Mesenchymal stem cell (in vitro differentiated cells and primary cell): ENCODE measurements around the gene STAU1.

ENCODE experiments used
- DNase-seq: peaks from one replicate; pipeline ENCODE4 v3.0.0-alpha.2; 2013
- H2AFZ ChIP-seq: one replicate; pipeline ENCODE4 v1.6.1; 2013; ENCODE audit warnings: low read depth, mild to moderate bottlenecking, control low read depth, inconsistent platforms, low read length, moderate library complexity
- H2AK5ac ChIP-seq: 2 replicates; pipeline ENCODE4 v1.6.1; 2013; ENCODE audit warnings: low read length, moderate library complexity, mild to moderate bottlenecking, inconsistent platforms; ENCODE audit not compliant: severe bottlenecking
- H2BK120ac ChIP-seq: one replicate; pipeline ENCODE4 v1.6.1; 2013; ENCODE audit warnings: low read depth, mild to moderate bottlenecking, inconsistent platforms, low read length, moderate library complexity
- H2BK12ac ChIP-seq, 2 experiments: one replicate each; pipeline ENCODE4 v1.6.1; 2013; ENCODE audit warnings: inconsistent platforms in 2 of 2, low read length in 2 of 2, mild to moderate bottlenecking in 2 of 2, moderate library complexity in 2 of 2, control low read depth in 1 of 2
- H2BK15ac ChIP-seq: one replicate; pipeline ENCODE4 v1.6.1; 2013; ENCODE audit warnings: mild to moderate bottlenecking, low read depth, inconsistent platforms; ENCODE audit not compliant: poor library complexity, severe bottlenecking
- H2BK5ac ChIP-seq: 2 replicates; pipeline ENCODE4 v1.6.1; 2013; ENCODE audit warnings: low read depth, mild to moderate bottlenecking, low read length, control low read depth, inconsistent platforms; ENCODE audit not compliant: poor library complexity, severe bottlenecking
- H3K14ac ChIP-seq, 2 experiments: one replicate each; pipeline ENCODE4 v1.6.1; 2013; ENCODE audit warnings: inconsistent platforms in 2 of 2, low read length in 2 of 2, control low read depth in 1 of 2, mild to moderate bottlenecking in 1 of 2, moderate library complexity in 1 of 2
- H3K18ac ChIP-seq, 2 experiments: one replicate each; pipeline ENCODE4 v1.6.1; 2013; ENCODE audit warnings: inconsistent platforms in 2 of 2, low read length in 2 of 2, control low read depth in 1 of 2, low read depth in 1 of 2, mild to moderate bottlenecking in 1 of 2
- H3K23ac ChIP-seq, 2 experiments: one replicate each; pipeline ENCODE4 v1.6.1; 2013; ENCODE audit warnings: inconsistent platforms in 2 of 2, low read length in 2 of 2, mild to moderate bottlenecking in 2 of 2, moderate library complexity in 2 of 2, control low read depth in 1 of 2
- H3K27ac ChIP-seq: 2 replicates; pipeline ENCODE4 v1.5.1; 2013; ENCODE audit warnings: mild to moderate bottlenecking, moderate library complexity, low read length, control low read depth, inconsistent platforms; ENCODE audit not compliant: poor library complexity, severe bottlenecking
- H3K27me3 ChIP-seq, 2 experiments: 2 replicates each; pipeline versions ENCODE4 v1.6.1 to v1.7.0; 2013; ENCODE audit warnings: low read length in 2 of 2, mild to moderate bottlenecking in 2 of 2, moderate library complexity in 2 of 2, control low read depth in 1 of 2, inconsistent platforms in 1 of 2; ENCODE audit not compliant: control insufficient read depth in 1 of 2, insufficient read depth in 1 of 2
- H3K36me3 ChIP-seq, 2 experiments: 2 replicates each; pipeline versions ENCODE4 v1.6.1 to v1.7.0; 2013; ENCODE audit warnings: low read length in 2 of 2, control low read depth in 1 of 2, inconsistent platforms in 1 of 2, low read depth in 1 of 2, mild to moderate bottlenecking in 1 of 2; ENCODE audit not compliant: insufficient read depth in 2 of 2, control insufficient read depth in 1 of 2
- H3K4ac ChIP-seq, 2 experiments: one replicate each; pipeline ENCODE4 v1.6.1; 2013; ENCODE audit warnings: inconsistent platforms in 2 of 2, low read length in 2 of 2, mild to moderate bottlenecking in 2 of 2, moderate library complexity in 2 of 2, control low read depth in 1 of 2, low read depth in 1 of 2
- H3K4me1 ChIP-seq: 2 replicates; pipeline ENCODE4 v1.6.1; 2013; ENCODE audit warnings: low read depth, low read length, control low read depth; ENCODE audit not compliant: control insufficient read depth, insufficient read depth
- H3K4me2 ChIP-seq: 2 replicates; pipeline ENCODE4 v1.6.1; 2013; ENCODE audit warnings: low read length, mild to moderate bottlenecking, inconsistent platforms; ENCODE audit not compliant: poor library complexity, severe bottlenecking
- H3K4me3 ChIP-seq, 2 experiments: 2 replicates each; pipeline versions ENCODE4 v1.5.1 to v1.7.0; 2013; ENCODE audit warnings: low read length in 2 of 2, mild to moderate bottlenecking in 2 of 2, control low read depth in 1 of 2, low read depth in 1 of 2; ENCODE audit not compliant: insufficient read depth in 1 of 2
- H3K79me1 ChIP-seq: replicated peaks from 2 replicates; pipeline ENCODE4 v1.6.1; 2013; ENCODE audit warnings: mild to moderate bottlenecking, control low read depth, low read length, inconsistent platforms; ENCODE audit not compliant: poor library complexity, severe bottlenecking
- H3K9ac ChIP-seq: 2 replicates; pipeline ENCODE4 v1.7.0; 2013; ENCODE audit warnings: mild to moderate bottlenecking, low read length, moderate library complexity
- H3K9me3 ChIP-seq: 2 replicates; pipeline ENCODE4 v1.7.0; 2013; ENCODE audit warnings: mild to moderate bottlenecking, low read length; ENCODE audit not compliant: control insufficient read depth
- H4K8ac ChIP-seq: one replicate; pipeline ENCODE4 v1.6.1; 2013; ENCODE audit warnings: inconsistent platforms, mild to moderate bottlenecking, low read length, moderate library complexity
- H4K91ac ChIP-seq: one replicate; pipeline ENCODE4 v1.6.1; 2013; ENCODE audit warnings: mild to moderate bottlenecking, low read length, inconsistent platforms
- WGBS: methylation state at CpG from one replicate; pipeline ENCODE4 v1.1.7; 2013; ENCODE audit warnings: mixed read lengths; 5-methylcytosine and 5-hydroxymethylcytosine counted together

Gene STAU1

DNA sequence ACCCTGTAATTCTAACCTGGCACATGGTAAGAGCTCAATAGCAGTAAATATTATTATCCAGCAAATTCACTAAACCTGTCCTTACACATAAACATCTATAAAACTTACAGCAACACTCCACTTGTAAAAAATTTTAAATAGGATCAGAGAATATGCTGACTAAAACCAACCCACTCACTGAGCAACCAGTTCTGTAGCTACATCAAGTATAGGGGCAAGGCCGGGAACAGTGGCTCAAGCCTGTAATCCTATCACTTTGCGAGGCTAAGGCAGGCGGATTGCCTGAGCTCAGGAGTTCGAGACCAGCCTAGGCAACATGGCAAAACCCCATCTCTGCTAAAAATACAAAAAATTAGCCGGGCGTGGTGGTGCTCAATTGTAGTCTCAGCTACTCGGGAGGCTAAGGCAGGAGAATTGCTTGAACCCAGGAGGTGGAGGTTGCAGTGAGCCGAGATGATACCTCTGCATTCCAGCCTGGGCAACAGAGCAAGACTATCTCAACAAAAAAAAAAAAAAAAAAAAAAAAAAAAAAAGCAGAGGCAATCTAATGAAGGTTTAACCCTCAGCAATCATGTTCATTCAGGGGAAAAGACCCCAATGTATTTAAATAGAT, 6.8 kb downstream of the STAU1 start:
- Histone ChIP-seq H3K14ac (peak overlapping the region in 1 of 2 experiments; percentile 57), H3K4me3 (no peak overlapping the region), H4K8ac (no peak overlapping the region), H4K91ac (no peak overlapping the region), H2BK120ac (no peak overlapping the region), H3K18ac (no peak overlapping the region), H2AFZ (no peak overlapping the region), H3K4ac (no peak overlapping the region), H2BK12ac (no peak overlapping the region), H3K36me3 (peaks cover 9 to 12% of the 10 kb centered on the region in 2 experiments), H3K4me1 (peaks cover 10% of the 10 kb centered on the region), H3K23ac (peak overlapping the region in 1 of 2 experiments; percentile 78), H3K9me3 (no peaks in the 10 kb centered on the region), H2AK5ac (no peak overlapping the region), H3K27me3 (no peaks in the 10 kb centered on the region), H3K4me2 (no peak overlapping the region), H2BK5ac (no peak overlapping the region), H2BK15ac (no peak overlapping the region), H3K27ac (no peak overlapping the region), H3K79me1 (no peaks in the 10 kb centered on the region), H3K9ac (peak overlapping the region; percentile 29)
- no peak for DNase-seq
- WGBS: 94% methylated on average over 5 of the region's 8 CpGs

DNA sequence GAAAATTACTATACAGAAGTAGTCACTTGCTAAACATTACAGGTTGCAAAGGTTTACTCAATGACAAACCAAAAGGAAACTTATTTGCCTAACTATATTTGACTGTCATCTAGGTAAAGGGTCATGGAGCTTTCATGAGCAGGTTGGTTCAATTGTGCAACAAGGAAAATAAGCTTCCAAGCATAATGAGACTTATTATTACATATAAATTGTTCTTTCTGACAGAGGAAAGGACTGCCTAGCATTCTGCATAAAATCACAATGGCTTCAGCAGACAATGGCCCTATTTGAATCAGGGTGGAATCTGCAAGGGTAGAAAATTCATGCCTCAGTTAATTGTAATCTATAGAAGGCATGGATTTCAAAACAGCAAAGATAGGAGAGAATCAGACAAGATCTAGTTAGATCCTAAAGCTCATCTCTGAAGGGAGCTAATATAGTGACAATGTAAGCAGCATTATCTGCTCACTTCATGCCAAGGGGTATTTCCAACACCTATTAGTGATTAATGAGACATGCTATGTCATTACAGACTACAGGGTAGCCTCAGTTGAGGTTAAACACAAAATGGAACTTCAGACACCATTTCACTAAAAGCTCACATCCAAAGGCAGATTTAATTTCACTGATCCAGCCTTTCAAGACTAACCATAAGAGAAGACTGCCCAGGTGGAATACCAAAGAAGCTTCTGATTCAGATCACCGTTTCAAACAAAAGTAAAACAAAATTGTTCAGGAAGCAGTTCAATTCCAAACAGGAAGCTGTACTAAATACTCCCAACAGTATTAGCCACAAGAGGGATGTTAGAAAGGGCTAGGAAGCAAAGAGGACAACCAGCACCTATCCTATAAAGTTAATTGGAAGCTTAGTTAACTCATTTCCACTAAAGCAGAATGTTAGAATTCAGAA, 8.5 kb downstream of the STAU1 start:
- Histone ChIP-seq H3K4me3 (no peak overlapping the region), H3K14ac (no peak overlapping the region), H2AFZ (no peak overlapping the region), H3K23ac (no peak overlapping the region), H3K36me3 (peaks cover 11 to 12% of the 10 kb centered on the region in 2 experiments), H3K27ac (peak overlapping the region; percentile 17), H3K79me1 (no peaks in the 10 kb centered on the region), H4K8ac (no peak overlapping the region), H2BK120ac (no peak overlapping the region), H3K4me1 (peaks cover 5% of the 10 kb centered on the region), H2BK15ac (no peak overlapping the region), H2AK5ac (no peak overlapping the region), H4K91ac (no peak overlapping the region), H3K4ac (no peak overlapping the region), H2BK12ac (no peak overlapping the region), H3K9ac (no peak overlapping the region), H2BK5ac (no peak overlapping the region), H3K9me3 (no peaks in the 10 kb centered on the region), H3K27me3 (no peaks in the 10 kb centered on the region), H3K4me2 (no peak overlapping the region), H3K18ac (no peak overlapping the region)
- no CpG with 5 or more reads among the region's 1 CpG for WGBS
- DNase-seq: no peak

DNA sequence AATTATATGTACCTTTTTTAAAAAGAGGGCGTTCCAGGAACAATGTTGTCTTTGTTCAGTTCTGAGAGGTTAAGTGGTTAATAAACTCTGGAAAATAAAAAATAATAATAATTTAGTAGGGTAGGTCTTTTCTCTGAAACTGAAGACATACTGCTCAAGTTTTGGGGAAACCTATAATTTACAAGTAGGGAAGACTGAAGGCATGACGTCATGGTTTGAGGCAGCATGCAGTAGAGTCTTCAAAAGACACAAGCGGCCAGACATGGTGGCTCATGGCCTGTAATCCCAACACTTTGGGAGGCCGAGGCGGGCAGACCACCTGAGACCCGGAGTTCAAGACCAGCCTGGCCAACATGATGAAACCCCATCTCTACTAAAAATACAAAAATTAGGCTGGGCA, 14.0 kb downstream of the STAU1 start:
- no peak for DNase-seq
- no peak overlapping the region for H4K91ac ChIP-seq
- no peak overlapping the region for H3K18ac ChIP-seq
- no peak overlapping the region for H3K9ac ChIP-seq
- H3K9me3 ChIP-seq: no peaks in the 10 kb centered on the region
- no peaks in the 10 kb centered on the region for H3K27me3 ChIP-seq
- no peak overlapping the region for H3K14ac ChIP-seq
- H3K23ac ChIP-seq: no peak overlapping the region
- peaks cover 5% of the 10 kb centered on the region for H3K79me1 ChIP-seq
- no peak overlapping the region for H4K8ac ChIP-seq
- no peak overlapping the region for H2AK5ac ChIP-seq
- no peak overlapping the region for H3K4me2 ChIP-seq
- no peak overlapping the region for H3K4ac ChIP-seq
- H3K4me1 ChIP-seq: no peaks in the 10 kb centered on the region
- H3K4me3 ChIP-seq: no peak overlapping the region
- no peak overlapping the region for H2BK12ac ChIP-seq
- H2BK120ac ChIP-seq: no peak overlapping the region
- WGBS: over 99% methylated on average over 6 of the region's 6 CpGs
- H3K27ac ChIP-seq: no peak overlapping the region
- no peak overlapping the region for H2BK5ac ChIP-seq
- H2AFZ ChIP-seq: no peak overlapping the region
- H3K36me3 ChIP-seq: peaks cover 21 to 50% of the 10 kb centered on the region in 2 experiments
- H2BK15ac ChIP-seq: no peak overlapping the region

DNA sequence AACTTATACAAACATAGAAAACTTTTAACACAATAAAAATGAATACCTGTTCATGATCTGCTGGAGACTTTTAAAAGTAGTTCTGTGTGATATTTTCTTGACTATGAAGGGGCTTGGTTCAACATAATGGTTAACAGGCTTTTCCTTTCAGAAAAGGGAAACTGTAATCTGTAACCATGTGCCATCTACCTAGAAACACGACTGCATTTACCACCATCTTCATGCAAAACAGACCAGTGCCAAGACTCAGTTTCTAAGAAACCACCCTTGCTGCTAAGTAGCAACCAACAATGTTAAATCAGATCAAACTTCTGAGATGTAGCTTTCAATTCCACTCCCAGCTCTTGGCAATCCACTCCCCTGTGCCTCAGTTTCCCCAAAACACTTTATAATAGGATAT, 15.7 kb downstream of the STAU1 start:
- H3K36me3 ChIP-seq: peaks cover 12 to 45% of the 10 kb centered on the region in 2 experiments
- H2AFZ ChIP-seq: no peak overlapping the region
- no peak overlapping the region for H4K91ac ChIP-seq
- H3K18ac ChIP-seq: no peak overlapping the region
- no peak overlapping the region for H2BK12ac ChIP-seq
- H3K14ac ChIP-seq: no peak overlapping the region
- no peak overlapping the region for H2BK120ac ChIP-seq
- no peak overlapping the region for H3K4ac ChIP-seq
- no peak overlapping the region for H3K9ac ChIP-seq
- no peak overlapping the region for H3K27ac ChIP-seq
- H3K9me3 ChIP-seq: no peaks in the 10 kb centered on the region
- H2BK15ac ChIP-seq: no peak overlapping the region
- no peaks in the 10 kb centered on the region for H3K27me3 ChIP-seq
- H2BK5ac ChIP-seq: no peak overlapping the region
- H3K79me1 ChIP-seq: peaks cover 6% of the 10 kb centered on the region
- no peak overlapping the region for H2AK5ac ChIP-seq
- WGBS: 96% methylated on average over 1 of the region's 1 CpG
- DNase-seq: no peak
- H3K4me2 ChIP-seq: no peak overlapping the region
- H3K23ac ChIP-seq: no peak overlapping the region
- peaks cover 3% of the 10 kb centered on the region for H3K4me1 ChIP-seq
- no peak overlapping the region for H4K8ac ChIP-seq
- H3K4me3 ChIP-seq: no peak overlapping the region
